GM21423 (cell line): ENCODE measurements around the gene CDS1.
"Not testable (repeated sequence)": the region's sequence is repeated elsewhere in the genome, so short reads cannot be mapped to it uniquely, and the experiment has no call there.

ENCODE experiments used
- ATAC-seq: cut with Tn5 transposase; IDR thresholded peaks from one replicate; pipeline ENCODE4 v1.9.1; 2021; ENCODE audit warnings: mild to moderate bottlenecking, moderate library complexity; ENCODE audit not compliant: unreplicated experiment

Gene CDS1

DNA sequence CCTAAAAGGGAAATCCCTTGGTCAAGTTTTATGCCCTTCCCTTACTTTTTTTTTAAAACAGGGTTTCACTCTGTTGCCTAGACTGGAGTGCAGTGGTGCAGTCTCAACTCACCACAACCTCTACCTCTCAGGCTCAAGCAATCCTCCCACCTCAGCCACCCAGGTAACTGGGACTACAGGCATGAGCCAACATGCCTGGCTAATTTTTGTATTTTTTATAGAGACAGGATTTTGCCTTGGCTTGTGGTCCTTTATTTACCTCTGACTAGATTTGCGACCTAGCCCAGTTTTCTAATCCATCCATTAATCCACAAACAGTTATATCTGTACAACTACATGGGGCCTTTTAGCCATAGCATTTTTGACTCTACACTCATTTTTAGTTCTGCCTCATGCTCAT is 23.7 kb downstream of the CDS1 start:
- ATAC-seq = no peak

GRCh38 chr4:84611531-84611930 is 28.6 kb downstream of the CDS1 start:
- ATAC-seq = no peak

DNA sequence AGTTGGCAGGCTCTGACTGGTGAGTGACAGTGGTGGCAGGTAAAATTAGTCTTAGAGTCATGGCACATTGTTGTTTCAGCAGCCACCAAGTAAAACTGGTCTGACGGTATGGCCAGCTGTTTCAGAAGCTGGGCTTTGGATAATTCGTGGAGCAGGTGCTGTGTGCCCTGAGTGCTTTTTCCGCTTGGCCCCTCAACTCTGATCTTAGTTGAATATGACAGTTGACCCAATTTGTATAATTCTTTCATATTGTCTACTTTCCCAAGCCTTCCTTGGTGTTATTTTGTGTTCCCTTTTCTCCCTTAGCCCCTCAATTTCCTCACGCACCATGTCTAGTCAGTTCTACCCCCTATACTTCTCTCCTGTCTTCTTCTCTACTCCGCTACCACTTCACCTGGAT is 32.0 kb downstream of the CDS1 start:
- no peak for ATAC-seq

- no peak for ATAC-seq
Observed at GRCh38 chr4:84615355-84615754, 32.4 kb downstream of the CDS1 start.

- no peak for ATAC-seq
Observed at GRCh38 chr4:84622959-84623358, 40.0 kb downstream of the CDS1 start.

- ATAC-seq = no peak
Observed at GRCh38 chr4:84623661-84624060, 40.7 kb downstream of the CDS1 start.

DNA sequence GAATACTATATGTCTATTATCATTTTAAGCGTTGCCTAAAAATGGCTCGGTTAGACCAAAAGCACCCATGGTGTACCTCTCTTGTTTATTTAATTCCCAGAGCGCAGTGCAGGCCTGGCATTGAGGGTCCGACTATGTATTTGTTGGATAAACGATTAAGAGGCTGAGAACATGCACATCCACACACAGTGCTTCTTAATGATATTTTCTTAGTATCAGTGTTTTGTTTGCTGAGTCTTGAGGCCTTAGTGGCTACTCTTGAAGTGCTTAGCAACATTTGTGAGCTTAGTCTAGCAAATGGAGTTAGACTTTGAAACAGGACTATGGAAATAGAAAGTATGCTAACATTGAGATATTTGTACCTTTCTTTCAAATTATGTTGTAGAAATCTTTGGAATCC is 43.7 kb downstream of the CDS1 start:
- no peak for ATAC-seq

- no peak for ATAC-seq
Observed at GRCh38 chr4:84631573-84631972, 48.6 kb downstream of the CDS1 start.

DNA sequence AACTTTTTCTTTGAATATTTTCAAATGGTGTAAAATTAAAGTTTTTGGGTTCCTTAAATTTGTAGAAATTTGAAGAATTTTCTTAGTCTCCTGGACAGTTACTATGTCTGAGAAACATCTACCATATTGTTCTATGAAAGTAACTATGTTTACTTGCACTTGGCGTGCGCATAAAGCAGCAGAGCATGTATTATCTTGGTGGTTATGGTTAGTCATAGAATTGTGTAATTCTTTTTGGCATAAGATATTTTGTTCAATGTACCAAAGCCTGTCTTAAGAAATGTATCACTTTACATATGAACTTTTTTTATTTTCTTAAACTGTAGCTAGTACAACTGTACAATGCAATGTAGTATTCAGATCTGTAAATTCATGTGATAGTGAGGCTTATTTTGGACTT is 49.2 kb downstream of the CDS1 start:
- ATAC-seq = no peak

DNA sequence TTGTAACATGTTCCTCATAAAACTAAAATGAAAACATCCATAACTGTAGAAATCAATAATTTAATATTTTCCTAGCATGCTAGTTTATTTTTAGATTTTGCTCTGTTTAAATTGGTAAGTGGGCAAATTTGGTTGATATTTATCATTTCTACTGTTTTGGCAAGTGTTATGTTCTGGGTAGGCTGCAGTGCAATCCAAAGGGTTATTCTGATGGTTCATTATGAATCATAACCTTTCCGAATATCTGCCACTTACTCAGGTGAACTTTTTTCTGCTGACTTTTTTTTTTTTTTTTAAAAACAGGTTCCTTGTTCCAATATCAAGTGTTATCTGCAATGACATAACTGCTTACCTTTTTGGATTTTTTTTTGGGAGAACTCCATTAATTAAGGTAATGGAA is 52.0 kb downstream of the CDS1 start:
- no peak for ATAC-seq

- no peak for ATAC-seq
Observed at GRCh38 chr4:84638092-84638491, 55.2 kb downstream of the CDS1 start.

GRCh38 chr4:84639145-84639544 is 56.2 kb downstream of the CDS1 start:
- ATAC-seq = no peak

DNA sequence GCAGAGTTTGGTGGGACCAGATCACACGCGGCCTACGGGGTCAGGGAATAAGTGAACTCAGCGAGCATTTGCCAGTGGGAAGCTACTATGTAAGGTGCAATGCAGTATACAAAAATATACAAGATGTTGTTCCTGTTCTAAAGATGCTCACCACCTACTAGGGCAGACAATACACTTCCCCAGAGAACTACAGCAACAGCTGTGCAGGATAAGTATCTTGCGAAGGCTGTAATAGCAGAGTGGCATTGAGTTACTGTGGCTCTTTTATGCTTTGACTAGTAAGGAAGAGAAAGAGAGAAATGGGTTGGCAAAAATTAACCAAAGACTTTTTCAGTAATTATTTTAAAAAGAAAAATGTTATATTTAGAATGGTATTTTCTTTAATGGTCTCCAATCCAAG is 61.2 kb downstream of the CDS1 start:
- no peak for ATAC-seq

DNA sequence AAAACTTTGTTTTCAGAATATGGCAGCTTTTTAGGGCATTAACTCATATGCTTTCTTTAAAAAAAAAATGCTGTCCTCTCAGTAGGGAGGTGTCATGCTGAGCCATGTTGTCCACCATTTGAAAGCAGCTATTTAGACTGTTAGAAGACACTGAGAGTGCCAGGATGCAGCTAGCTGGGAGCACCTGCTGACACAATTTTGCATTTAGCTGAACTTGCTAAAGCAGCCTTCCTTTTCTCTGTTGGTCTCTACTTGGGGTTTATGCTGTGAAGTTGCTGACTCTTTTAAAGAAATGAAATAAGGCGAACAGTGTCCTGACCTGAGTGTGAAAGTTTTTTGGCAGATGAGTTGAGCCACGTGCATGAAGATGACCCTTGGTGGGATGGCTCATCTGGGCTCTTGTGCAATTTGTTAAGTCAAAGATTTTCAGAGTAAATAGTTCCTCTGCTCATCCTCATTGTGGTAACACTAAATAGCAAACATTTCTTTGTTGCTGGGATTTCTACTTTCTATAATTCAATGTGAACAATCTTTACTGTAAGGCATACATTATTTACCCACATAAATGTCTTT is 64.5 kb downstream of the CDS1 start:
- no peak for ATAC-seq

- ATAC-seq = no peak
Observed at GRCh38 chr4:84648178-84648577, 65.3 kb downstream of the CDS1 start.

DNA sequence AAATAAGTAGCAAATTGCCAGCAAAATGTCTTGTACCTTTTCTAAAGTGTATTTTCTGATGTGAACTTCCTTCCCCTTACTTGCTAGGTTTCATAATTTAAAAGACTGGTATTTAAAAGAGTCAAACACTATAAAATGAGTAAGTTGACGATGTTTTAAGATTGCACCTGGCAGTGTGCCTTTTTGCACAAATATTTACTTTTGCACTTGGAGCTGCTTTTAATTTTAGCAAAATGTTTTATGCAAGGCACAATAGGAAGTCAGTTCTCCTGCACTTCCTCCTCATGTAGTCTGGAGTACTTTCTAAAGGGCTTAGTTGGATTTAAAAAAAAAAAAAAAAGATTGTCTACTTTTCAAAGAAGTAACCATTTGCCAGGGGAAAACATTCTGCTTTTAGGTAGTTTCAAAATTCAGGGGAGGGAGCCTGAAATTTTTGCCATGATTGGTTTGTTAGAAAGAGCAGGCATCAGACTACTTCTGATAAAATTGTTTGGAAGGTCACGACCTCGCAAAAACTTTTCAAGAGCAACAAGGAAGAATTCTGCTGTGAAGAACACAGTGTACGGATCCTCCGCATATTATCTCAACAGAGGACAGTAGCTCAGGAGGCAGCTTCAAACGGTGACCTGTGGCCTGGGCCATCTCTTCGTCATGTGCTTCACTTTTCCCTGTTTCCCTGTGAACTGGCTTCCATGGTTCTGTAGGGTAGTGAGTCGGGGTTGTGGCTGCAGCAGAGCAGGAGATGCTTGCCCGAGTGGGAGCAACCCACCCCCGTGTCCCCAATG is 66.1 kb downstream of the CDS1 start:
- ATAC-seq = no peak

DNA sequence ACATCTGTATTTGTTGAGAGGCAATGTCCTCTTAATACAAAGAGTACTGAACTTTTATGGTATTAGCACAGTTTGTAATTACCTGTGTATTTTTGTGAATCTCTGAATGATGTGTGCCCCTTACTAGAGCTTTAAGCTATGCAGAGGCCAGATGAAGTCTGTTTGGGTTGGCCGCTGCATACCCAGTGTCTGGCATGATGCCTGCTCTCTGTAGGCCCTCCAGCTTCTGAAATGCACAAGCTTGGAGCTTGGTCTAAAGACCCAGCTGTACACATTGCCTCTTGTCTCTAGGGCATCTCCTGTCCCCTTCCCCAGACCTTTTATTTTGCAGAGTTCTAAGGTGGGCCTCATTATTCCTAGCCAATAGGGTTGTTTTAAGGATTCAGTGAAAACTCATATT is 68.6 kb downstream of the CDS1 start:
- ATAC-seq = no peak

DNA sequence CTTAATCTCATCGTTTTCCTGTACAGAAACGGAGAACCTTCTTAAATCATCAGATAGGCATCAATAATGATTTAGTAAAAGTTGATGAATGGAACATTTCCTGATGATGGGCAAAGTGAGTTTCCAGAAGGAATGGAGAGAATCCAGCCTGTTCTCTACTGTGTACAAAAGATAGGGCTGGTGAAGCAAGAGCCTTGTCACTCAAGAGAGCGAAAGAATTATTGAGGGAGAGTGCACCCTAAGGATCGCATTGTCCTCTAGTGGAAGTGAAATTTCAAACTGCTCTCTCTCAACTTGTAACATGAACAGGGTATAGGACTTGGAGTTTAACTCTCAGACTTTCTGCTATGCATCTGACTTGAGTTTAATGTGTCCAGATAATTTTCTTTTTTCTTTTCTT is 69.6 kb downstream of the CDS1 start:
- ATAC-seq = no peak

GRCh38 chr4:84660606-84661005 is 77.7 kb downstream of the CDS1 start:
- ATAC-seq = no peak

DNA sequence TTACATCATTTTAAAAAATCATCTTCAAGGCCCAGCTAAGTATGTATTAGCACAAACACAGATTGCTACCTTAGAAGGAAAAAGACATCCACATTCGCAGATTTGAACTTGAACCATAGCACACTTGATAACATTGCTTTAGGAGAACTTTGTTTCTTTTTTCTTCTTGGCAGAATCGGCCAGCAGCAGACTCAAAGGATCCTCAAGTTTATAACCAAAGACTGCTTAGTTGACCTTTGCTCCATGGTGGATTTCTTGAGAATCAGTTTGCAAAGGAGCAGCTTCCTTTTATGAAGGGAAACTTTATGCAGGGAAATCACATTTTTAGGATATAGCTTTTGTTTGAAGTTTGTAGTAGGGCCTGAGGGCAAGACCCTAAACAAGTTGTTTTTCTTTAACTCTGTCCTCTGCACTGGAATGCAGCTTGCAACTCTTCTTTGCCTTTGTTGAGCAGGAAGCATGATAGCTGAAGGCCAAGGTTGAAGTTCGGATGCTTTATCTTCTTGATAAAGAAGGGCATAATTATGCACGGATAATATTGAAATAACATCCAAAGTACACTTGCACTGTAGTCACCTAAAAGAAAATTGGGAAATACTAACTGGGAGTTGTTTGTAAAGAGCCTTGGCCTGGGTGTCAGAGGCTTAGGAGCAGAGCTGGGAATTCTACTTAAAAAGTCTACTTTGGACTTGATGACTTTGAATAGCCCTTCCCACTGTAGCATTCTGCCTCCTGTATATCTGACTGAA is 78.4 kb downstream of the CDS1 start:
- no peak for ATAC-seq

DNA sequence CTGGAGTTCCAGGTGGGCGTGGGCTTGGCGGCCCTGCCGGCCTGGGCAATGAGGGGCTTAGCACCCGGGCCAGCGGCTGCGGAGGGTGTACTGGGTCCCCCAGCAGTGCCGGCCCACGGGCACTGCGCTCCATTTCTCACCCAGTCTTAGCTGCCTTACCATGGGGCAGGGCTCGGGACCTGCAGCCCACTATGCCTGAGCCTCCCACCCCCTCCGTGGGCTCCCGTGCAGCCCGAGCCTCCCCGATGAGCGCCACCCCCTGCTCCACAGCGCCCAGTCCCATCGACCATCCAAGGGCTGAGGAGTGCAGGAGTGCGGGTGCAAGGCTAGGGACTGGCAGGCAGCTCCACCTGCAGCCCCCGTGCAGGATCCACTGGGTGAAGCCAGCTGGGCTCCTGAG is 81.8 kb downstream of the CDS1 start:
- ATAC-seq = not testable (repeated sequence)

DNA sequence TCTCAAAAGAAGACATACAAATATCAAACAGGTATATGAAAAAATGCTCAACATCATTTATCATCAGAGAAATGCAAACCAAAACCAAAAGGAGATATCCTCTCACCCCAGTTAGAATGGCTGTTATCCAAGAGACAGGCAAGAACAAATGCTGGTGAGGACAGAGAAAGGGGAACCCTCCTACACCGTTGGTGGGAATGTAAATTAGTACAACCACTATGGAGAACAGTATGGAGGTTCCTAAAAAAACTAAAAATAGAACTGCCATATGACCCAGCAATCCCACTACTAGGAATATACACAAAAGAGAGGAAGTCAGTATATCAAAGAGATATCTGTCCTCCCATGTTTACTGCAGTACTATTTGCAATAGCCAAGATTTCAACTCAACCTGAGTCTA is 83.5 kb downstream of the CDS1 start:
- no peak for ATAC-seq
